A549 (cell line): ENCODE results near the gene CA11. TPM values are rescaled to one million over a fixed set of nuclear protein-coding genes. Genes with fewer than 3 reads are reported as not detected.

Experiments used
- ATAC-seq, 2 experiments: fragments of 200-7000 bp in 1 of 2; fragments of >200 bp in 1 of 2; cut with Nextera tagmentation in 1 of 2; cut with Tn5 transposase in 1 of 2; 3 replicates each; pipeline versions ENCODE4 v1.8.0 to v1.9.1; 2018 to 2020; ENCODE audit warnings: mild to moderate bottlenecking in 1 of 2, moderate library complexity in 1 of 2
- CTCF ChIA-PET: fragments of 300-600 bp; sonication (Branson Sonifier 250); formaldehyde crosslinking; extraction: SDS; loops from one replicate; lab custom pipeline; 2021; ENCODE audit warnings: antibody characterized with exemption, inconsistent platforms; lab: Yijun Ruan, JAX
- POLR2A ChIA-PET: fragments of 350-600 bp; formaldehyde crosslinking; extraction: SDS; loops from one replicate; lab custom pipeline; 2021; ENCODE audit warnings: antibody characterized with exemption, inconsistent platforms; lab: Yijun Ruan, JAX
- DNase-seq, 2 experiments: peaks; one replicate each; pipeline versions ENCODE4 v3.0.0 to v3.0.0-alpha.2; 2011 to 2016; ENCODE audit warnings: low read depth in 1 of 2, low spot score in 1 of 2
- FAIRE-seq: peaks from 2 replicates; lab custom pipeline; 2011; peaks lifted over from hg19 to GRCh38; lab: Jason Lieb, UNC
- H3K27ac ChIP-seq, 2 experiments: fragments of >200 bp; sonication (Bioruptor Twin); formaldehyde crosslinking; 3 replicates each; pipeline ENCODE4 v1.5.1; 2016 to 2017
- H3K4me1 ChIP-seq: fragments of >200 bp; sonication (Bioruptor Twin); formaldehyde crosslinking; 3 replicates; pipeline ENCODE4 v1.6.1; 2016
- H3K4me2 ChIP-seq: fragments of >200 bp; sonication (Bioruptor Twin); formaldehyde crosslinking; 3 replicates; pipeline ENCODE4 v1.6.1; 2016
- H3K4me3 ChIP-seq: fragments of >200 bp; sonication (Bioruptor Twin); formaldehyde crosslinking; 3 replicates; pipeline ENCODE4 v1.5.1; 2016
- H3K9me3 ChIP-seq: fragments of >200 bp; sonication (Bioruptor Twin); formaldehyde crosslinking; 3 replicates; pipeline ENCODE4 v1.6.1; 2016
- ATOH8 ChIP-seq: fragments of 250-450 bp; sonication (Bioruptor Pico); IDR thresholded peaks from 2 replicates; pipeline ENCODE4 v1.5.0; 2020; ENCODE audit warnings: low read depth, mild to moderate bottlenecking, moderate library complexity
- BHLHE40 ChIP-seq: IDR thresholded peaks from 2 replicates; pipeline ENCODE4 v1.6.1; 2012; ENCODE audit warnings: low read depth, low read length, inconsistent platforms
- CBX8 ChIP-seq: fragments of 200-600 bp; sonication (generic); IDR thresholded peaks from 2 replicates; pipeline ENCODE4 v1.6.1; 2016
- CHD2 ChIP-seq: fragments of 150-350 bp; IDR thresholded peaks from 2 replicates; pipeline ENCODE4 v1.6.1; 2014; ENCODE audit warnings: low read length; ENCODE audit not compliant: partially characterized antibody
- CHD4 ChIP-seq: fragments of 200-600 bp; sonication (generic); IDR thresholded peaks from 2 replicates; pipeline ENCODE4 v1.6.1; 2016; ENCODE audit warnings: antibody characterized with exemption, mild to moderate bottlenecking, borderline replicate concordance
- EHMT2 ChIP-seq: fragments of 200-600 bp; sonication (generic); IDR thresholded peaks from 2 replicates; pipeline ENCODE4 v1.6.1; 2016; ENCODE audit warnings: antibody characterized with exemption, low read depth, mild to moderate bottlenecking, moderate library complexity
- ESRRA ChIP-seq: fragments of 150-350 bp; IDR thresholded peaks from 2 replicates; pipeline ENCODE4 v1.6.1; 2014; ENCODE audit warnings: mild to moderate bottlenecking, low read length, borderline replicate concordance
- FOSB ChIP-seq: fragments of 250-450 bp; sonication (Bioruptor Pico); IDR thresholded peaks from 2 replicates; pipeline ENCODE4 v1.5.0; 2020; ENCODE audit warnings: mild to moderate bottlenecking, moderate library complexity
- FOSL2 ChIP-seq, 2 experiments: fragments of 450-650 bp in 1 of 2; fragments of >200 bp in 1 of 2; sonication (Bioruptor Twin) in 1 of 2; formaldehyde crosslinking; IDR thresholded peaks; 2 replicates each; pipeline versions ENCODE4 v1.5.0 to v1.6.1; 2016 to 2020; ENCODE audit warnings: mild to moderate bottlenecking in 1 of 2, moderate library complexity in 1 of 2
- FOXS1 ChIP-seq: fragments of 250-450 bp; sonication (Bioruptor Pico); IDR thresholded peaks from 2 replicates; pipeline ENCODE4 v1.5.0; 2020; ENCODE audit warnings: mild to moderate bottlenecking, moderate library complexity
- HDAC2 ChIP-seq: fragments of 200-600 bp; sonication (generic); IDR thresholded peaks from 2 replicates; pipeline ENCODE4 v1.6.1; 2016
- HOXA7 ChIP-seq: fragments of 250-450 bp; sonication (Bioruptor Pico); IDR thresholded peaks from 2 replicates; pipeline ENCODE4 v1.5.0; 2020; ENCODE audit warnings: mild to moderate bottlenecking, moderate library complexity
- HOXB13 ChIP-seq: fragments of 250-450 bp; sonication (Bioruptor Pico); IDR thresholded peaks from 2 replicates; pipeline ENCODE4 v1.5.0; 2020; ENCODE audit warnings: low read depth, mild to moderate bottlenecking, moderate library complexity
- HOXB5 ChIP-seq: fragments of 250-450 bp; sonication (Bioruptor Pico); IDR thresholded peaks from 2 replicates; pipeline ENCODE4 v1.5.0; 2020; ENCODE audit warnings: mild to moderate bottlenecking, moderate library complexity
- KDM5A ChIP-seq: fragments of 200-600 bp; sonication (generic); IDR thresholded peaks from 2 replicates; pipeline ENCODE4 v1.6.1; 2016; ENCODE audit warnings: antibody characterized with exemption, mild to moderate bottlenecking
- MAX ChIP-seq: IDR thresholded peaks from 2 replicates; pipeline ENCODE4 v1.6.1; 2012
- MAZ ChIP-seq: fragments of 150-350 bp; IDR thresholded peaks from 2 replicates; pipeline ENCODE4 v1.6.1; 2014; ENCODE audit warnings: antibody characterized with exemption, low read depth, low read length, borderline replicate concordance
- MYC ChIP-seq: IDR thresholded peaks from 2 replicates; pipeline ENCODE4 v1.6.1; 2012; ENCODE audit warnings: mild to moderate bottlenecking, inconsistent platforms, low read length, improper control_type of control experiment, borderline replicate concordance
- NPAS2 ChIP-seq: fragments of 250-450 bp; sonication (Bioruptor Pico); IDR thresholded peaks from 2 replicates; pipeline ENCODE4 v1.8.0; 2022; ENCODE audit warnings: mild to moderate bottlenecking, moderate library complexity, borderline replicate concordance
- NR3C1 ChIP-seq: fragments of >200 bp; sonication (Bioruptor Twin); formaldehyde crosslinking; IDR thresholded peaks from 3 replicates; pipeline ENCODE4 v1.6.1; 2017
- PHF8 ChIP-seq: fragments of 200-600 bp; sonication (generic); IDR thresholded peaks from 2 replicates; pipeline ENCODE4 v1.6.1; 2016; ENCODE audit warnings: low read depth, mild to moderate bottlenecking, antibody characterized with exemption, moderate library complexity, borderline replicate concordance
- POLR2A ChIP-seq: IDR thresholded peaks from 2 replicates; pipeline ENCODE4 v1.6.1; 2012; ENCODE audit warnings: mild to moderate bottlenecking, low read length
- POLR2AphosphoS2 ChIP-seq: conservative IDR thresholded peaks from 2 replicates; pipeline ENCODE4 v1.6.1; 2012; ENCODE audit warnings: low read length, improper control_type of control experiment, inconsistent platforms
- RAD21 ChIP-seq, 2 experiments: fragments of >200 bp in 1 of 2; sonication (Bioruptor Twin) in 1 of 2; formaldehyde crosslinking in 1 of 2; IDR thresholded peaks in 1 of 2; conservative IDR thresholded peaks in 1 of 2; 2 replicates in 1 of 2; 3 replicates in 1 of 2; pipeline ENCODE4 v1.6.1; 2012 to 2018; ENCODE audit warnings: inconsistent platforms in 1 of 2
- RARB ChIP-seq: fragments of 250-450 bp; sonication (Bioruptor Pico); IDR thresholded peaks from 2 replicates; pipeline ENCODE4 v1.8.0; 2021; ENCODE audit warnings: mild to moderate bottlenecking, moderate library complexity
- RCOR1 ChIP-seq: fragments of 150-350 bp; IDR thresholded peaks from 2 replicates; pipeline ENCODE4 v1.6.1; 2014; ENCODE audit warnings: antibody characterized with exemption, low read length, low read depth
- RFX5 ChIP-seq: fragments of 450-650 bp; IDR thresholded peaks from 2 replicates; pipeline ENCODE4 v1.7.1; 2014; ENCODE audit warnings: antibody characterized with exemption, mild to moderate bottlenecking, moderate library complexity
- RNF2 ChIP-seq: fragments of 200-600 bp; sonication (generic); IDR thresholded peaks from 2 replicates; pipeline ENCODE4 v1.6.1; 2016; ENCODE audit warnings: low read depth, mild to moderate bottlenecking, antibody characterized with exemption, moderate library complexity, borderline replicate concordance
- SREBF2 ChIP-seq: fragments of 450-650 bp; IDR thresholded peaks from 2 replicates; pipeline ENCODE4 v1.6.1; 2014; ENCODE audit warnings: mild to moderate bottlenecking, moderate library complexity
- TP53 ChIP-seq: fragments of 250-450 bp; sonication (Bioruptor Pico); IDR thresholded peaks from 2 replicates; pipeline ENCODE4 v1.5.0; 2021; ENCODE audit warnings: mild to moderate bottlenecking, moderate library complexity
- ZFP36 ChIP-seq: fragments of 450-650 bp; IDR thresholded peaks from 2 replicates; pipeline ENCODE4 v1.6.1; 2014; ENCODE audit warnings: borderline replicate concordance; ENCODE audit not compliant: partially characterized antibody
- ZSCAN20 ChIP-seq: fragments of 250-450 bp; sonication (Bioruptor Pico); IDR thresholded peaks from 2 replicates; pipeline ENCODE4 v1.8.0; 2022; ENCODE audit warnings: mild to moderate bottlenecking, moderate library complexity
- WGBS: methylation state at CpG from one replicate; pipeline ENCODE4 v1.1.6; 2017; ENCODE audit errors: missing lambda C conversion rate; 5-methylcytosine and 5-hydroxymethylcytosine counted together
- polyA plus RNA-seq, 4 experiments: library from polyadenylated mRNA; depleted of rRNA in 3 of 4; stranded (reverse); fragments of >200 nt; fragmentation: RNase III in 1 of 4; extraction: RNeasy Plus Mini Kit Qiagen cat#74134 plus additional on column Dnase treatment in 1 of 4; gene quantifications; 2 replicates in 3 of 4; 3 replicates in 1 of 4; pipeline ENCODE4 v1.2.3, GENCODE V29; 2011 to 2017

CA11 gene
- polyA plus RNA-seq, 2 of the 4 experiments (the other 2 are of a cell fraction), result 9.8 to 21.0 TPM

- ChIA-PET CTCF (interaction anchor here (0.9 to 14.4 kb wide), 8 partner anchors 8 to 256 kb away, joined by 3 to 396 read pairs (median 8); partner anchors contain the start of genes FAM83E and SPACA4), POLR2A (interaction anchor here (0.5 to 2.2 kb wide), 3 partner anchors 24 to 138 kb away, joined by 4 to 10 read pairs (median 5); partner anchors contain the start of genes RPL18 and SPHK2)
- FAIRE-seq (no peak), ATAC-seq (no peak), DNase-seq (no peak)
- Histone ChIP-seq H3K4me1 (no peaks in the 10 kb centered on the region), H3K27ac (no peak overlapping the region), H3K4me3 (no peak overlapping the region), H3K4me2 (no peak overlapping the region), H3K9me3 (no peaks in the 10 kb centered on the region)
- WGBS, result 90% methylated on average over 9 of the region's 9 CpGs
- TF ChIP-seq ZFP36 (peak; percentile 36), FOSB (no peak)
These were observed 50.8 kb downstream of the CA11 start for GRCh38 chr19:48595171-48595570.

GRCh38 chr19:48591021-48591420 lies 55.0 kb downstream of the CA11 start:
- CTCF ChIA-PET, result interaction anchor here (0.6 to 21.8 kb wide), 10 partner anchors 18 to 854 kb away, joined by 3 to 618 read pairs (median 84); partner anchors contain the start of genes FAM83E, GRWD1 and SPACA4

GRCh38 chr19:48588670-48589401 lies 57.2 kb downstream of the CA11 start:
- H3K27ac ChIP-seq, result peak overlapping the region; percentile 58 to 85
- 3% methylated on average over 34 of the region's 36 CpGs for WGBS
- peak overlapping the region; percentile 27 for H3K4me3 ChIP-seq
- ChIA-PET POLR2A (interaction anchor here (0.6 to 2.0 kb wide), 9 partner anchors 20 to 225 kb away, joined by 3 to 11 read pairs (median 5); partner anchors contain the start of genes RPL18, SPHK2, SYNGR4 and TMEM143), CTCF (interaction anchor here (0.6 to 21.8 kb wide), 42 partner anchors 9 to 413 kb away, joined by 3 to 618 read pairs (median 5); partner anchors contain the start of genes FAM83E, GRWD1, KDELR1 and LMTK3)
- FAIRE-seq (peak; percentile 32), ATAC-seq (peak; percentile 84 to 85), DNase-seq (peak; percentile 90 to 93)
- H3K4me2 ChIP-seq, result peak overlapping the region; percentile 64
- peaks cover 9% of the 10 kb centered on the region for H3K4me1 ChIP-seq
- no peaks in the 10 kb centered on the region for H3K9me3 ChIP-seq
- no peak for TF ChIP-seq SREBF2
- TF ChIP-seq MAX, result peak; percentile 91
- no peak for TF ChIP-seq RNF2
- no peak for TF ChIP-seq EHMT2
- TF ChIP-seq RAD21 (conservative IDR thresholded peaks at IDR 0.05 in 1 of 2, IDR thresholded peaks at IDR 0.05 in 1 of 2), result peak; percentile 78 to 87
- TF ChIP-seq HOXA7 (CRISPR knock-in tag), result 0 out of 2 replicates have a peak, but pooled peaks have one; percentile 60
- peak; percentile 98 for TF ChIP-seq HDAC2
- no peak for TF ChIP-seq CBX8
- peak; percentile 78 for TF ChIP-seq HOXB5
- TF ChIP-seq POLR2AphosphoS2, result no peak
- no peak for TF ChIP-seq CHD2
- TF ChIP-seq RCOR1, result peak; percentile 98
- TF ChIP-seq POLR2A, result no peak
- no peak for TF ChIP-seq MYC
- no peak for TF ChIP-seq MAZ
- TF ChIP-seq NR3C1, result no peak
- no peak for TF ChIP-seq FOSL2 (IDR thresholded peaks at IDR 0.05)
- peak; percentile 66 for TF ChIP-seq FOSL2 (CRISPR knock-in tag; IDR thresholded peaks at IDR 0.05)
- TF ChIP-seq CHD4, result peak; percentile 84
- 0 out of 2 replicates have a peak, but pooled peaks have one; percentile 29 for TF ChIP-seq RFX5
- no peak for TF ChIP-seq FOXS1 (CRISPR knock-in tag)
- TF ChIP-seq TP53 (CRISPR knock-in tag), result 0 out of 2 replicates have a peak, but pooled peaks have one; percentile 25
- TF ChIP-seq ZSCAN20 (CRISPR knock-in tag), result no peak
- no peak for TF ChIP-seq BHLHE40
- TF ChIP-seq ESRRA, result peak; percentile 14; the same call in 1 of the 2 replicates
- TF ChIP-seq HOXB13, result no peak
- peak; percentile 18; the same call in 1 of the 2 replicates for TF ChIP-seq PHF8
- peak; percentile 14; the same call in 1 of the 2 replicates for TF ChIP-seq ATOH8 (CRISPR knock-in tag)
- TF ChIP-seq RARB (CRISPR knock-in tag), result no peak
- no peak for TF ChIP-seq NPAS2

More at GRCh38 chr19:48591021-48591420, 55.0 kb downstream of the CA11 start:
- FAIRE-seq (no peak), ATAC-seq (peak; percentile 42 to 49; a peak in 3 of 6 replicates), DNase-seq (peak in 1 of 2 experiments; percentile 68)
- Histone ChIP-seq H3K4me3 (no peak overlapping the region), H3K4me2 (no peak overlapping the region), H3K4me1 (peaks cover 6% of the 10 kb centered on the region), H3K9me3 (no peaks in the 10 kb centered on the region), H3K27ac (peak overlapping the region in 1 of 2 experiments; percentile 1; a peak in 1 of 6 replicates)
- TF ChIP-seq KDM5A, result no peak
- peak in 1 of 2 experiments; percentile 20; a peak in 1 of 5 replicates for TF ChIP-seq RAD21 (conservative IDR thresholded peaks at IDR 0.05 in 1 of 2, IDR thresholded peaks at IDR 0.05 in 1 of 2)
- WGBS, result 77% methylated on average over 5 of the region's 5 CpGs
- POLR2A ChIA-PET, result no interaction called here
